ENCODE data around the gene G6PC2. TPM values are rescaled to one million over a fixed set of nuclear protein-coding genes. Genes with fewer than 3 reads are reported as not detected.

The G6PC2 gene
- total RNA-seq, 1 experiment from 2014 or later = not detected

DNA sequence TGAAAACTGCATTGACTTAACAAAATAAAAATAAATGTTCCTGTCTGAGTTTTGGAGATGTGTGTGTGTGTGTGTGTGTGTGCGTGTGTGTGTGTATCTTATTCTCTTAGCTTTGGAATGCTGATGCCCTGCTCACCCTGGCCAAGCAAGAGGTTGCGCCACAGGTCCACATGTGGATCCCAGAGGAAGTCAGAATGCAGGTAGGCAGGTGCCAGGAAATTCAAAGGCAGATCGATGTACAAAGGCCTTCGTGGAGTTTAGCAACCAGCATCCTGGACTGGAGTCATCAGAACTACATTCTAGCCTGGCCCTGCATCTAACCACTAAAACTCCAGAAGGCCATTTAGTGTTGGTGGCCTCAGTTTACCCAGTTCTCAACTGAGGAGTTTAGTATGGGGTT is 12.4 kb downstream of the G6PC2 start:
- CTCF ChIA-PET = interaction anchor here (0.6 to 1.1 kb wide), 4 partner anchors 23 to 135 kb away, joined by 3 to 5 read pairs (median 3); no protein-coding TSS in a partner anchor
- H3K9me3 Mint-ChIP-seq (ENCODE audit: low read depth, unreplicated experiment) = no peaks in the 10 kb centered on the region
- H3K36me3 Mint-ChIP-seq (ENCODE audit: insufficient read depth, unreplicated experiment) = no peaks in the 10 kb centered on the region
- H3K4me3 Mint-ChIP-seq (ENCODE audit: low read depth, unreplicated experiment) = peak overlapping the region; percentile 62
- TF ChIP-seq, protein P1, sequence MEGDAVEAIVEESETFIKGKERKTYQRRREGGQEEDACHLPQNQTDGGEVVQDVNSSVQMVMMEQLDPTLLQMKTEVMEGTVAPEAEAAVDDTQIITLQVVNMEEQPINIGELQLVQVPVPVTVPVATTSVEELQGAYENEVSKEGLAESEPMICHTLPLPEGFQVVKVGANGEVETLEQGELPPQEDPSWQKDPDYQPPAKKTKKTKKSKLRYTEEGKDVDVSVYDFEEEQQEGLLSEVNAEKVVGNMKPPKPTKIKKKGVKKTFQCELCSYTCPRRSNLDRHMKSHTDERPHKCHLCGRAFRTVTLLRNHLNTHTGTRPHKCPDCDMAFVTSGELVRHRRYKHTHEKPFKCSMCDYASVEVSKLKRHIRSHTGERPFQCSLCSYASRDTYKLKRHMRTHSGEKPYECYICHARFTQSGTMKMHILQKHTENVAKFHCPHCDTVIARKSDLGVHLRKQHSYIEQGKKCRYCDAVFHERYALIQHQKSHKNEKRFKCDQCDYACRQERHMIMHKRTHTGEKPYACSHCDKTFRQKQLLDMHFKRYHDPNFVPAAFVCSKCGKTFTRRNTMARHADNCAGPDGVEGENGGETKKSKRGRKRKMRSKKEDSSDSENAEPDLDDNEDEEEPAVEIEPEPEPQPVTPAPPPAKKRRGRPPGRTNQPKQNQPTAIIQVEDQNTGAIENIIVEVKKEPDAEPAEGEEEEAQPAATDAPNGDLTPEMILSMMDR (IDR thresholded peaks at IDR 0.05; ENCODE audit: unreplicated experiment) = no peak
- no peak overlapping the region for H3K27ac Mint-ChIP-seq (ENCODE audit: unreplicated experiment)
- peak; percentile 24 for DNase-seq
- H3K4me1 Mint-ChIP-seq (ENCODE audit: low read depth, unreplicated experiment) = peaks cover 14% of the 10 kb centered on the region
- BruUV-seq (replicated peaks) = no TSS peak
- H3K27me3 Mint-ChIP-seq (ENCODE audit: unreplicated experiment) = peaks cover 27% of the 10 kb centered on the region
- intact Hi-C loops (cut with micrococcal nuclease; ENCODE audit: unreplicated experiment) = loop anchor here (2.0 kb wide), 1 partner anchor 141 kb away; no protein-coding TSS in a partner anchor

DNA sequence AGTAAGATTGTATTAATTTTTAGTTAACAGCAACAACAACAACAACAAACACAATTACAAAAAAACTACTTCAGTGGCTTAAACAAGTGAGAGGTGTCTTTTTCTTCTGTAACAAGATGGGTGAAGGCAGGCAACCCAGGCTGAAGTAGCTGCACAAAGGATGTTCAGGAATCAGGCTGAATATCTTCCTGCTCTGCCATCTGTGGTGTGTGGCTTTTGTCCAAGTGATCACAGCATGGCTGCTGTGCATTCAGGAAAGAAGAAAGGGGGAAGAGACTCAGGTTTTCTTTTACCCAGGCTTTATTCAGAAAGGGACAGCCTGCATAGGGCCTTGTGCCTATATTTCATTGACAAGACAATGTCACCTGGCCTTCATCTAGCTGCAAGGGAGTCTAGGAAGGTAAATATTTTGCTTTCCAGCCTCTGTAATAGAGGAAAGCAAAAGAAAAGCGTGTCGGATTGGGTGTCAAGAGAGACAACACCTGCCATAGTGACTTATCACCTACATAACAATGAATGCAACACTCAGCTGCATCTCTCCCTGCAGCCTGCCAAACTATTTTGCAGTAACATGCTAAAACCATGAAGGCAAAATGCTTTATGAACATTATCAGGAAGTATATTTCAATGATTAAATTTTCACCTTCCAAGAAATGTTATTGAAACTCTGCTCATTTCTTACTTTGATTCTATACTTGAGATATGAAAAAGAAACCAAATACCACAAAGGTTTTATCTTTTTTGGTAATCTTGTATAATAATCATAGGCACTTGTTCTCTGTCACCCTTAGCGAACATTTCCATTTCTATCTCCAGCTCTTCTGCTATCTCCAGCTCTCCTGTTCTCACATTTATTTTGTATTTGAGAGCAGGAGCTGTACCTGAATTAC is 14.6 kb downstream of the G6PC2 start:
- H3K4me3 Mint-ChIP-seq (ENCODE audit: low read depth, unreplicated experiment) = no peak overlapping the region

DNA sequence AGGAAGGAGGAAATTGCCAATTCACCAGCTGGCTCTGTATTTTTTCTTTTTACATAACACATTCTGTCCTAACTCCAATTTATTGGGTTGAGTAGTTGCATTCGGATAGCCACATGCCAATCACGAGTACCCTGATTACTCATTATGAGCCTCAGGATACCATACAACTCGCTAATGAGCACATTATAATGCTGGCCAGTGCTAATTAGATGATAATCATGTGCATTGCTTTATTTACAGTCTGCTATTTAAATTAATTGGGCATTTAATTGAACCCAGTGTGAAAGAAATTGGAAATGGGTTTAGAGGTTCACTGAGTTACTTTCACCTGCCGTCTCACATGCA is 15.2 kb downstream of the G6PC2 start:
- Mint-ChIP-seq H3K27ac (ENCODE audit: unreplicated experiment) (no peak overlapping the region), H3K4me3 (ENCODE audit: low read depth, unreplicated experiment) (no peak overlapping the region), H3K36me3 (ENCODE audit: insufficient read depth, unreplicated experiment) (no peaks in the 10 kb centered on the region), H3K9me3 (ENCODE audit: low read depth, unreplicated experiment) (no peaks in the 10 kb centered on the region), H3K27me3 (ENCODE audit: unreplicated experiment) (peaks cover 26% of the 10 kb centered on the region), H3K4me1 (ENCODE audit: low read depth, unreplicated experiment) (peaks cover 27% of the 10 kb centered on the region)
- TF ChIP-seq, protein P1 (IDR thresholded peaks at IDR 0.05; ENCODE audit: unreplicated experiment) = no peak
- BruUV-seq (replicated peaks) = no TSS peak
- CTCF ChIA-PET = no interaction called here
- intact Hi-C loops (cut with micrococcal nuclease; ENCODE audit: unreplicated experiment) = no loop called here
- no peak for DNase-seq

More for the DNA sequence above, 14.6 kb downstream of the G6PC2 start:
- intact Hi-C loops (cut with micrococcal nuclease; ENCODE audit: unreplicated experiment) = no loop called here
- no peak for DNase-seq
- Mint-ChIP-seq H3K36me3 (ENCODE audit: insufficient read depth, unreplicated experiment) (no peaks in the 10 kb centered on the region), H3K4me1 (ENCODE audit: low read depth, unreplicated experiment) (peaks cover 27% of the 10 kb centered on the region), H3K9me3 (ENCODE audit: low read depth, unreplicated experiment) (no peaks in the 10 kb centered on the region), H3K27ac (ENCODE audit: unreplicated experiment) (no peak overlapping the region), H3K27me3 (ENCODE audit: unreplicated experiment) (peaks cover 27% of the 10 kb centered on the region)
- CTCF ChIA-PET = no interaction called here
- BruUV-seq (replicated peaks) = no TSS peak
- TF ChIP-seq, protein P1 (IDR thresholded peaks at IDR 0.05; ENCODE audit: unreplicated experiment) = no peak

- intact Hi-C loops (cut with micrococcal nuclease; ENCODE audit: unreplicated experiment) = loop anchor here (1.0 to 2.0 kb wide), 5 partner anchors 28 to 573 kb away; no protein-coding TSS in a partner anchor
- Mint-ChIP-seq H3K27ac (ENCODE audit: unreplicated experiment) (no peak overlapping the region), H3K9me3 (ENCODE audit: low read depth, unreplicated experiment) (no peaks in the 10 kb centered on the region), H3K4me3 (ENCODE audit: low read depth, unreplicated experiment) (no peak overlapping the region), H3K27me3 (ENCODE audit: unreplicated experiment) (no peaks in the 10 kb centered on the region), H3K4me1 (ENCODE audit: low read depth, unreplicated experiment) (peaks cover 14% of the 10 kb centered on the region), H3K36me3 (ENCODE audit: insufficient read depth, unreplicated experiment) (no peaks in the 10 kb centered on the region)
- DNase-seq = peak; percentile 44
- BruUV-seq (replicated peaks) = no TSS peak
- TF ChIP-seq, protein P1 (IDR thresholded peaks at IDR 0.05; ENCODE audit: unreplicated experiment) = peak; percentile 68
- CTCF ChIA-PET = interaction anchor here (0.7 kb wide), 1 partner anchor 35 kb away, joined by 6 read pairs; no protein-coding TSS in a partner anchor
Observed at GRCh38 chr2:168920504-168921157, 19.5 kb downstream of the G6PC2 start.

All from Calu3 (cell line).